Fibroblast of mammary gland (primary cell): ENCODE measurements around the gene KCNS1.

Experiments
- DNase-seq: peaks from one replicate; pipeline ENCODE4 v3.0.0-alpha.2; 2010; ENCODE audit warnings: low read depth
- H3K4me3 ChIP-seq: 2 replicates; pipeline ENCODE4 v1.5.1; 2011; ENCODE audit warnings: low read depth, mild to moderate bottlenecking, low read length, moderate library complexity; ENCODE audit not compliant: control insufficient read depth
- TF ChIP-seq, protein P1 (sequence below): conservative IDR thresholded peaks from 2 replicates; pipeline ENCODE4 v1.5.1; 2011; ENCODE audit warnings: low read depth, low read length, inconsistent platforms; ENCODE audit not compliant: control insufficient read depth, insufficient read depth

Gene KCNS1

DNA sequence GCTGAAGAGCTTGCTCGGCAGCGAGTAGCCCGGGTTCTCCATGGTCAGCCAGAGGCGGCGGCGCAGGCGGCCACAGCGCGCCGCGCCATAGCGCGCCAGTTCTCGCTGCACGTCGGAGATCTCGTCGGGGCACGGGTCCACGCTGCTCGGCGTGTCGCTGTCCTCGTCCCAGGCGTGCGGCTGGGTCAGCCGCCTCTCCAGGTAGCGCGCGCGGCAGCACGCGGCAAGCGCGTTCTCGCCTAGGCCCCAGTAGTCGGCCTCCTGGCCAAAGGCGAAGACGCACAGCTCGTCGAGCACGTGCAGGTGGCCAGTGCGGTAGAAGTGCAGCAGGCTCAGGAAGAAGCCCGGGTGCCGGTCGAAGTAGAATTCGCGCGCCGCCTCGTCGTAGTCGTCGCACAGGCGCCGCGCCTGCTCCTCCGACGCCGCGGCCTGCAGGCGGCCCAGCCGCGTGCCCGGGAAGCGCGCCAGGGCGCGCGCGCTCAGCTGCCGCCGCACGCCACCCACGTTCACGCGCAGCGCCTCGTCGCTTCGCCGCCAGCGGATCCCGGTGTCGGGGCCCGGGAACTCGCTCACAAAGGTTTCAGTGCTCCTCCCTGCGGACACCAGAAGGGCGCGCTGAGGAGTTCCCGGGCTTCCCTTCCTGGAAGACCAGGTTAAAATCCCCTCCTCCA is 2.7 kb downstream of the KCNS1 start:
- no peak overlapping the region for H3K4me3 ChIP-seq
- TF ChIP-seq, protein P1, sequence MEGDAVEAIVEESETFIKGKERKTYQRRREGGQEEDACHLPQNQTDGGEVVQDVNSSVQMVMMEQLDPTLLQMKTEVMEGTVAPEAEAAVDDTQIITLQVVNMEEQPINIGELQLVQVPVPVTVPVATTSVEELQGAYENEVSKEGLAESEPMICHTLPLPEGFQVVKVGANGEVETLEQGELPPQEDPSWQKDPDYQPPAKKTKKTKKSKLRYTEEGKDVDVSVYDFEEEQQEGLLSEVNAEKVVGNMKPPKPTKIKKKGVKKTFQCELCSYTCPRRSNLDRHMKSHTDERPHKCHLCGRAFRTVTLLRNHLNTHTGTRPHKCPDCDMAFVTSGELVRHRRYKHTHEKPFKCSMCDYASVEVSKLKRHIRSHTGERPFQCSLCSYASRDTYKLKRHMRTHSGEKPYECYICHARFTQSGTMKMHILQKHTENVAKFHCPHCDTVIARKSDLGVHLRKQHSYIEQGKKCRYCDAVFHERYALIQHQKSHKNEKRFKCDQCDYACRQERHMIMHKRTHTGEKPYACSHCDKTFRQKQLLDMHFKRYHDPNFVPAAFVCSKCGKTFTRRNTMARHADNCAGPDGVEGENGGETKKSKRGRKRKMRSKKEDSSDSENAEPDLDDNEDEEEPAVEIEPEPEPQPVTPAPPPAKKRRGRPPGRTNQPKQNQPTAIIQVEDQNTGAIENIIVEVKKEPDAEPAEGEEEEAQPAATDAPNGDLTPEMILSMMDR = no peak
- peak; percentile 35 for DNase-seq

DNA sequence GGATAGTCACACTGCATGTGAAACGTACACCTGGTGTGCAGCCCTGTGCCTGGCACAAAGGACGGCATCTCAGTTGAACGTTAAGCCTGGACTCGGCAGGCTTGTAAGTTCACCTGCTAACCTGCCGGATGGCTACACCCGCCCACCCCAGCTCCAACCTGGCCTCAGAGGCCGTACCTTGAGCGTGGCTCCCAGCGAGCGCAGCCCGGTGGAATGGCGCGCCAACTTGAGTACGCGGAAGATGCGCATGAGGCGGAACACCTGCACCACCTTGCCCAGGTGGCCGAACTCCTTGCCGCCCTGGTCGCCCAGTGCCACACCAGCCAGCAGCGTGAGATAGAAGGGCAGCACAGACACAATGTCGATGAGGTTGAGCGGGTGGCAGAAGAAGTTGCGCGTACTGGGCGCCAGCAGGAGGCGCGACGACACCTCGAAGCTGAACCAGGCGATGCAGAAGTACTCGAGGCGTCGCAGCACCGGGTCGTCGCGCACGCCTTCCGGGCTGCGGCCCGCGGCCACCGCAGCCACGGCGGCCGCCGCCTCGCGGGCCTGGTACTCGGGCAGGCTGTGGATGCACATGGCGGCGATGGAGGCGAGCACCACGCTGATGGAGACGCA is 3.3 kb downstream of the KCNS1 start:
- no peak overlapping the region for H3K4me3 ChIP-seq
- DNase-seq = peak; percentile 52
- TF ChIP-seq, protein P1 = peak; percentile 39

DNA sequence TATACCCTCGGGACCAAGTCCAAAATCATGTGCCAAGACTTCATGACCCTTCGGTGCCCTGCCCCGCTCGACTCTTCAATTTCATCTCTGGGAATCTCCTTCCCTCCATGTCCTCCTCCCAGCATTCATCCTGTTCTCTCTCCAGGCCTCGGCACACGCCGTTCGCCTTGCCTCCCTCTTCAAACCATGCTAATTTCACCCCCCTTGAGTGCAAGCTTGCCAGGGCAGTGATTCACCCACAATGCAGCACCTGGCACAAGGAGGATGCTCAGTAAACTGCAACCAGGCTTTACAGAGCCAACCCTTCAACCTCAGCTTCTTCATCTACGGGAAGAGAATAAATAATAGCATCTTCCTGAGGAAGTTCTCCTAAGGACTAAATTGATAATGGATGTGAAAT is 4.1 kb downstream of the KCNS1 start:
- TF ChIP-seq, protein P1 = no peak
- H3K4me3 ChIP-seq = no peak overlapping the region
- DNase-seq = no peak

DNA sequence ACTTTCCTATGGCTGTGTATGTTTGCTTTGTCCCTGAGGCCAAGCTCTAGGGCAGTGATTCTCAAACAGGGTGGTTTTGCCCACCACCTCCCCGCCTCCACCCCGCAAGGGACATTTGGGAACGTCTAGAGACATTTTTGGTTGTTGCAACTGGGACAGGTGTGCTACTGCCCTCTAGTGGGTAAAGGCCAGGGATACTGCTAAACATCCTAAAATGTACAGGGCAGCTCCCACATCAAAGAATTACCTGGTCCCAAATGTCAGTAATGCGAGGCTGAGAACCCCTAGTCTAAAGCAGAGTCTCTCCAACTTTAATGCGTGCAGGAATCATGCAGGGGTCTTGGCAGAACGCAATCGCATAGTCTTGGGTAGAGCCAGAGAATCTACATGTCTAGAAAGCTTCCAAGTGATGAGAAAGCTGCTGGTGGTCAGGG is 5.1 kb downstream of the KCNS1 start:
- TF ChIP-seq, protein P1 = peak; percentile 84
- H3K4me3 ChIP-seq = no peak overlapping the region
- peak; percentile 69 for DNase-seq

DNA sequence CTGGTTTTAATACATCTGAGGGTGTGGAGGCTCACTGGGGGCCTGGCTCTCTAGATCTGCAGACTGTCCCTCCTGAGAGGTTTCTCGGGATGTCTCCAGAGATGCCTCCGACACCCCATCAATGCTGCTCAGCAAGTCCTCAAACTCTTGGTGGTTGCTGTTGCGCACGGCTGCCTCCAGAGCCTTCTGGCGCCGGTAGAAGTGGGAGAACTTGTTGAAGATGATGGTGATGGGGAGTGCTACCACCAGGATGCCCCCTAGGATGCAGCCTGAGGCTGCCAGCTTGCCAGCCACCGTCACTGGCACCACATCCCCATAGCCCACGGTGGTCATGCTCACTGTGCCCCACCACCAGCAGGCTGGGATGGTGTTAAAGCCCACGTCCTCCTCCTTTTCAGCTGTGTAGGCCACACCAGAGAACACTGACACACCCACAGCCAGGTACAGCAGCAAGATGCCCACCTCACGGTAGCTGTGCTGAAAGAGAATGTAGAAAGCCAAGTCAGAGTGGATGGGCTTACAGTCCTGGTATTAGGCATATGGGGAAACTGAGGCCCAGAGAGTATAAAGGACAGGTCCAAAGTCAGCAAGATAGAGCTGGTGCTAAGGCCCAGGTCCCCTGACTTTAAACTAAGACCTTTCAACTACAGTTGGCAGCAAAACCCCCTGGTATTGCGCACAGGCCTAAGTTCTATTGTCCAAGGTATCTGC is 5.9 kb downstream of the KCNS1 start:
- TF ChIP-seq, protein P1 = no peak

DNA sequence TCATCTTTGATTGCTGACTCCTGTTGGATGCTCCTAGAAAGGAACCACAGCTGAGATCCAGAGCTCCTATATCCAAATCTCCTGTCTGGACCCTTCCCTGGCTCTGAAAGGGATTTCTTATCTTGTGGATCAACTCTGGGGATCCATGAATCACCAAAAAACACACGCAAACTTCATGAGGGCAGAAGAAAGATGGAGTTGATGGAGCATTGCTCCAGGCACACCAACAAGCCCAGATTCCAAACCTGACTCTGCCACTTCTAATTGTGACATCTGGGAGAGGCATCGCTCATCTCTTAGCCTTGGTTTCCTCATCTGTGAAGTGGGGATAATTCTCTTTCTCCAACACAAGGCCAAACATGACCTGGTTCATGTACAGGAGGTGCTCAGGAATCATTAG is 6.7 kb downstream of the KCNS1 start:
- no peak overlapping the region for H3K4me3 ChIP-seq
- TF ChIP-seq, protein P1 = no peak
- DNase-seq = no peak

More for the DNA sequence above, 5.9 kb downstream of the KCNS1 start:
- DNase-seq = no peak
- H3K4me3 ChIP-seq = no peak overlapping the region
